Measurements from ENCODE around the gene DST. TPM values are rescaled to one million over a fixed set of nuclear protein-coding genes. Genes with fewer than 3 reads are reported as not detected.
"Not testable (repeated sequence)": the region's sequence is repeated elsewhere in the genome, so short reads cannot be mapped to it uniquely, and the experiment has no call there.

Gene DST
- polyA plus RNA-seq, 4 donors, result 196 to 234 (median 215) TPM

DNA sequence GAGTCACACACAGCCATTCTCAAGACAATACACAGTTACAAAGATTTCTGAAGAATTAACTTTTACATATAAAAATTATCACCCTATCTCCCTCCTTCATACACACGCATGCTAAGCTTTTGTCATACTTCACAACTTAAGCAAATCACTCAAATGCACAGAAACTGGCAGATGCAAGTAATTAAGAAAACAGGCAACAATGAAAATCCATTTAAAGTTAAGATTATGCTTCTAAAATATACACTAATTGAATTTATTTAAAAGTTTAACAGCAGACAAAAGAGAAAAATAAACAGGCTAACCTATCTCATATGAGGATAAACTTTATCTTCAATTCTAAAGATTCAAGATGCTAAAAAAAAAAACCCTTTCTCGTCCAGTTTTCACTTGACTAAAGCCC is 68.4 kb downstream of the DST start:
- DNase-seq (ENCODE audit: low read depth in 4 of 4, low spot score in 2 of 4), result no peak

- no peak for DNase-seq (ENCODE audit: low read depth in 4 of 4, low spot score in 2 of 4)
Measured at GRCh38 chr6:56573624-56574023, 69.1 kb downstream of the DST start.

DNA sequence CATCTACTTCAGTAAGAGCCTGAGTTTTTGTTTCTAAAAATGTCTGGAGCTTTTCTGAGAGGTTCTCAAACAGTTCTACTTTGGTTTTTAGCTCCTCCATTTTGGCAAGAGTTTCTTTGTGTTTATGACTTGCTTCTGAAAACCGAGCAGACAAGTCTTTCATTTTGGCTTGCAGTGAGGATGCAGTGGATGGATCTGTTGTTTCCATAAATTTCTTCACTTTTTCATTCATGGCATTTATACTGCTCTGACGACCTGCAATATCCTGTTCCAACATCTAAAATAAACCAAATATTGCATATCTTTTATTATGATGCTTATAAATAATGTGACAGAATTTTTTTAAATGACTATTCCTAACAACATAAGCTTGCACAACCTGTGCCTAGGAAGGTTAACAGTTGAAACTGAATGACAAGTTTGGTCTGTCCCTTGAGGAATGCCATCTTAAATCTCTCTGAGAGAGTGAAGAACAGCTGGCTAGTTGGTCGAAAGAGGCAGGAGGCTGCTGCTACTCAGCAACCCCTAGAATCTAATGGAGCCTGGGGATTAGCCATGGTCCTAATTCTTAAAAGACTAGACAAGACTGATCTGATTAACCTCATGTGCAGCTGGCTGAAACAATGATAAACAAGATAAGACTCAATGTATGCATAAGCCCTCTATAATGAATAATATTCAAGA is 69.8 kb downstream of the DST start:
- no peak for DNase-seq (ENCODE audit: low read depth in 4 of 4, low spot score in 2 of 4)

- DNase-seq (ENCODE audit: low read depth in 4 of 4, low spot score in 2 of 4), result no peak
Measured at GRCh38 chr6:56571605-56572004, 71.1 kb downstream of the DST start.

- DNase-seq (ENCODE audit: low read depth in 4 of 4, low spot score in 2 of 4), result no peak
Measured at GRCh38 chr6:56570413-56571359, 72.0 kb downstream of the DST start.

DNA sequence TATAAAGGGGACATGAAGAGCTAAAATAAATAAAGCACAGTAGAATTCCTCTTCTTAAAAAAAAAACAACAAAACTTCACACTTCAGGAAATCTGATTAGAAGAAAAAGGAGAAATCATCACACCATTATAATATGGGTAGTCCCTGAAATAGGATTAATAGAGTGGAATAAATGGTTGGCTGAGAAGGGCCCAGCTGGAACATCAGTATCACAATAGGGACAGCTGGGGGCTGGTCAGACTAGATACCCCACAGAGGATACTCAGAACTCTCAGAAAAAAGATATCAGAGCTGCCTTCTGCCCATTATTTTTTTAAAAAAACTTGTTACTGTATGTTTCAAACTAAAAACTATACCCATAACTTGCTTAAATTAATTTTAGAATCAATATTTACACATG is 75.2 kb downstream of the DST start:
- DNase-seq (ENCODE audit: low read depth in 4 of 4, low spot score in 2 of 4), result no peak

DNA sequence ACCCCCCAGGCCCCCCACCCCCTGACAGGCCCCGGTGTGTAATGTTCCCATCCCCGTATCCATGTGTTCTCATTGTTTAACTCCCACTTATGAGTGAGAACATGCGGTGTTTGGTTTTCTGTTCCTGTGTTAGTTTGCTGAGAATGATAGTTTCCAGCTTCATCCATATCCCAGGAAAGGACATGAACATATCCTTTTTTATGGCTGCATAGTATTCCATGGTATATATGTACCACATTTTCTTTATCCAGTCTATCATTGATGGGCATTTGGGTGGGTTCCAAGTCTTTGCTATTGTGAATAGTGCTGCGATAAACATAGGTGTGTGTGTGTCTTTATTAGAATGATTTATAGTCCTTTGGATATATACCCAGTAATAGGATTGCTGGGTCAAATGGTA is 80.0 kb downstream of the DST start:
- DNase-seq (ENCODE audit: low read depth in 4 of 4, low spot score in 2 of 4), result not testable (repeated sequence)

DNA sequence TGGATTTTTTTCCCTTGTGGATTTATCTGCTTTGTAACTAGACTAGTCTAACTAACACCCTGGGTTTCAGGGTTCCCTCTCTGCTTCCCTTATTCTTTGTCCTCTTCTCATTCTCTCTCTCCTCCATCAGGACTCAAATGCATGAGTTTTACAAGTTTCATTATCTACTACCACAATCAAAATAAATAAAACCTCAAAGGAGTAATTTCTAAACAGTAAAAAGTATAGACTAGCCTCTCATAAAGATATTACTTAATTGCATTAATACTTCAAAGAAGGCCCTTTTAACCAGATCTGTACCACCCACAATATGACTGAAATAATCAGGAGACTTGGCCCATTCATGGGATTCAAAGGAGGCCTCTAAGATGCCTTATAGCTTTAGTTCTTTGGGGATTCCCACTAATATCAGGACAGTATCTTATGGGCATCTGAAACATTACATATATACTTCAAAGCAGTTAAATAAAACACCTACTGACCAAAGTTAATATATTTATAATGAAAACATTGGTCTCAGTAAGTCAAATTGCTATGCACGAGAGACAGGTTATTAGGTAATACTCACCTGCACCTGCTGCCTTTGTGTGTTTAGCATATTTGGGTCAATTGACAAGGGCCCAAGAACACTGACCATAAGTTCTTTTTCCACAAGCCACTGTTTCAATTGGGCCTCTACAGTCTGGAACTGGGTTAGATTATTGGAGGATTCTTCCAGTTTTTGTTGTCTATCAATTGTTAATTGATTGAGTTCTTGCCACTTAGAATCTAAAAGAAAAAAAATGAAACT is 85.7 kb downstream of the DST start:
- no peak for DNase-seq (ENCODE audit: low read depth in 4 of 4, low spot score in 2 of 4)

GRCh38 chr6:56555438-56555872 is 87.2 kb downstream of the DST start:
- no peak for DNase-seq (ENCODE audit: low read depth in 4 of 4, low spot score in 2 of 4)

DNA sequence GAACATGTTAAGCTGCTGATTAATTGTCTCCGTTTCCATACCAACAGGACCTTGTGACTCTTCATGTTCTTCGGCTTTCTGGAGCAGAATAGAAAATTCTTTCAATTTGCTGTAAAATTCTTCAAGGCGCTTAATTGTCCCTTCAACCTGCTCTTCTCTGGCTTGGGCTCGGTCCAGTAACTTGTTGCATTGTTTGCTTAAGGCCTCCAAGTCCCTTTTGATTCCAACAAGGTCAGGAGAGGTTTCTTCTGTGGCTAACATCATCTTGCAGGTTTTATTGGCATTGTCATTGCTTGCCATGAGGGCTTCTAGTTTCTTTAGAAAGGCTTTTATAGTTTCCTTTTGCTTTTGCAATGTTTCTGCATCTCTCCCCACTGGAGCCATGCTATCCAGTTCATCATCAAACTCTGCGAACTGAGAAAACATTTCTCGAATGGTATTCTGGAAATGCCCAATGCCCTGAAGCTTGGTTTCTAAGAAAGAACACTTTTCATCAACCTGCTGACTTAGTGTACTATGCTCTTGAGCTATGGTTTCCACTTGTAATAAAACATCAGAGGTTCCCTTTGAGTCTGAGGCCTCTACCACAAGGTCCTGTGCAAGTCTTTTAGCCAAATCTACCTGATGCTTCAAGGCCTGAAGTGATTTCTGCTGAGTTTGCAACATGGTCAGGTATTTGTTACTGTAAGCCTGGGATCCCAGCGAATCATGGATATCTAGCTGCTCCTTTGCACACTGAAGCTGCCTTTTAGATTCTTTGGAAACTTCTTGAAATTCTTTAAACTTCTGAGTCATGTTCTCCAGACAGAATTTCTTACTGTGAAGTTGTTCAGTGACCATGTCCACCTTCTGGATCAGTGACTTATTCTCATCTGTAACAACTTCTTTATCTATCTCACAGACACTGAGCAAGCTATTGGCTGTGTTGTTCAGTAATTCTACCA is 90.2 kb downstream of the DST start:
- DNase-seq (ENCODE audit: low read depth in 4 of 4, low spot score in 2 of 4), result no peak

DNA sequence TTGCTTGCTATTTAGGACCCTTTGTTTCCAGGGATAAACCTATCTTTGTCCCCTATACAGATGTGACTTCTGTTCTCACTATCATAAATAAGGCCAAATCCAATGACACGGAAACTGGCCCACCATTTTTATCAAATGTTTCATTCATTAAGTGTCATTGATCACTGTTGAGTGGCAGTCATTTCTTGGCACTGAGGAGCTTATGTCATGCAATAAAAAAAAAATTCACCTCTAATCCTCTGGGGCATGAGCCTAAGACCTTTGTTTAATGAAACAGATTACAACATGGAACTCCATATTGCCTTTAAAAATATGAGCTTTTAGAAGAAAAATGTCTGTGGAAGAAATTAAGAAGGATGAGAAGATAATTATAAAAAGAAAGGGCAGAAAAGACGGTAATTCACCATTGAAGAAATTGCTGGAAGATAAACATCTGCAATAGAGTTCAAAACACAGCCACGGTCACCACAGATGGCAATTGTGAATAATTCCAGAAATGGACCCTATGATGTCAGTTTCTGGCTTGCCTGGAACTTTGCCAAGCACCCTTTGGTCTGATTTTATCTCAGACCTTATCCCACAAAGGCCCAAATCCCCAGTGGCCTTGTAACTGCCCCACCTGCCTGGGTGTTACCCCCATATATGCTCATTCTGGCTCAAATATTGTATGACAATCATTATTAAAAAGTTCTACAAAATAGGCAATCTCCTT is 91.1 kb downstream of the DST start:
- no peak for DNase-seq (ENCODE audit: low read depth in 4 of 4, low spot score in 2 of 4)

DNA sequence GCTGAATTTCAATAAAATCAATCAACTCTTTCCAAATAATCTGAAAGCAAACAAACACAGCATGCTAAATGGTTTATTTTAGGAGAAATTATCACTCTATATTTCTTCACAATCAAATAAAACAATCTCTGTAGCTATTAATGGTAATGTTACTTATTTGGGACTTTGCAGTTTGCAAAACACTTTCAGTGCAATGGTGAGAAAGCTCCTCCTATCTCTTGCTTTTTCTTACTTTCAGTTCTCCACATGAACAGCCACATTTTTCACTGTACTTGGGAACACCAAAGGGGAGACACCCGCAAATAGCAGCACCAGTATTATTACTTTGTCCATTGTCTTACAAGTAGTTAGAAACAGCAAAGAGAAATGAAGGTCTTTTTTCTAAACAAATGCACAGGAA is 92.4 kb downstream of the DST start:
- DNase-seq (ENCODE audit: low read depth in 4 of 4, low spot score in 2 of 4), result no peak

- no peak for DNase-seq (ENCODE audit: low read depth in 4 of 4, low spot score in 2 of 4)
Measured at GRCh38 chr6:56549014-56549413, 93.7 kb downstream of the DST start.

GRCh38 chr6:56547687-56548086 is 95.0 kb downstream of the DST start:
- DNase-seq (ENCODE audit: low read depth in 4 of 4, low spot score in 2 of 4), result no peak

- peak; percentile 87 to 93 (median 90) for DNase-seq (ENCODE audit: low read depth in 4 of 4, low spot score in 2 of 4)
Measured at GRCh38 chr6:56542364-56543331, 100.0 kb downstream of the DST start.

GRCh38 chr6:56541741-56542360 is 100.8 kb downstream of the DST start:
- no peak for DNase-seq (ENCODE audit: low read depth in 4 of 4, low spot score in 2 of 4)

- DNase-seq (ENCODE audit: low read depth in 4 of 4, low spot score in 2 of 4), result no peak
Measured at GRCh38 chr6:56541030-56541600, 101.6 kb downstream of the DST start.
